ENCODE measurements around the gene GIPC1. TPM values are rescaled to one million over a fixed set of nuclear protein-coding genes. Genes with fewer than 3 reads are reported as not detected.
A peak's percentile ranks its signal among the peaks of the same experiment; 100 is the strongest.

The GIPC1 gene
- total RNA-seq, 1 donor from 2014 or later = 123 TPM

- peaks cover 17% of the 10 kb centered on the region for H3K36me3 Mint-ChIP-seq
- H3K4me3 Mint-ChIP-seq = peak overlapping the region; percentile 93
- no peaks in the 10 kb centered on the region for H3K27me3 Mint-ChIP-seq
- peak overlapping the region; percentile 97 for H3K27ac Mint-ChIP-seq
- H3K4me1 Mint-ChIP-seq (ENCODE audit: unreplicated experiment) = peaks cover 23% of the 10 kb centered on the region
- no peak for DNase-seq (ENCODE audit: extremely low spot score, unreplicated experiment)
- H3K9me3 Mint-ChIP-seq = no peaks in the 10 kb centered on the region
- no peak for TF ChIP-seq CTCF (conservative IDR thresholded peaks at IDR 0.05)
Observed at GRCh38 chr19:14494411-14494810, 1.5 kb downstream of the GIPC1 start.

- peaks cover 23% of the 10 kb centered on the region for H3K4me1 Mint-ChIP-seq (ENCODE audit: unreplicated experiment)
- H3K36me3 Mint-ChIP-seq = peaks cover 21% of the 10 kb centered on the region
- peak overlapping the region; percentile 86 for H3K27ac Mint-ChIP-seq
- DNase-seq (ENCODE audit: extremely low spot score, unreplicated experiment) = no peak
- TF ChIP-seq CTCF (conservative IDR thresholded peaks at IDR 0.05) = no peak
- no peaks in the 10 kb centered on the region for H3K27me3 Mint-ChIP-seq
- H3K9me3 Mint-ChIP-seq = no peaks in the 10 kb centered on the region
- H3K4me3 Mint-ChIP-seq = peak overlapping the region; percentile 65
Observed at GRCh38 chr19:14492756-14493337, 3.1 kb downstream of the GIPC1 start.

- TF ChIP-seq CTCF (conservative IDR thresholded peaks at IDR 0.05) = no peak
- Mint-ChIP-seq H3K36me3 (peaks cover 20% of the 10 kb centered on the region), H3K27me3 (no peaks in the 10 kb centered on the region), H3K9me3 (no peaks in the 10 kb centered on the region), H3K27ac (no peak overlapping the region), H3K4me1 (ENCODE audit: unreplicated experiment) (peaks cover 4% of the 10 kb centered on the region), H3K4me3 (no peak overlapping the region)
- no peak for DNase-seq (ENCODE audit: extremely low spot score, unreplicated experiment)
Observed at GRCh38 chr19:14487370-14488125, 8.4 kb downstream of the GIPC1 start.

GRCh38 chr19:14482172-14482941, 13.6 kb downstream of the GIPC1 start:
- no peak overlapping the region for H3K27ac Mint-ChIP-seq
- H3K27me3 Mint-ChIP-seq = no peaks in the 10 kb centered on the region

GRCh38 chr19:14480700-14481079, 15.2 kb downstream of the GIPC1 start:
- Mint-ChIP-seq H3K27me3 (peaks cover 3% of the 10 kb centered on the region), H3K36me3 (peaks cover 7% of the 10 kb centered on the region), H3K9me3 (no peaks in the 10 kb centered on the region), H3K4me1 (ENCODE audit: unreplicated experiment) (peaks cover 17% of the 10 kb centered on the region), H3K4me3 (no peak overlapping the region), H3K27ac (peak overlapping the region; percentile 51)
- no peak for DNase-seq (ENCODE audit: extremely low spot score, unreplicated experiment)
- no peak for TF ChIP-seq CTCF (conservative IDR thresholded peaks at IDR 0.05)

More at GRCh38 chr19:14482172-14482941, 13.6 kb downstream of the GIPC1 start:
- no peaks in the 10 kb centered on the region for H3K9me3 Mint-ChIP-seq
- DNase-seq (ENCODE audit: extremely low spot score, unreplicated experiment) = no peak
- peaks cover 9% of the 10 kb centered on the region for H3K36me3 Mint-ChIP-seq
- TF ChIP-seq CTCF (conservative IDR thresholded peaks at IDR 0.05) = no peak
- no peak overlapping the region for H3K4me3 Mint-ChIP-seq
- H3K4me1 Mint-ChIP-seq (ENCODE audit: unreplicated experiment) = peaks cover 9% of the 10 kb centered on the region
